ENCODE results near the gene ARID5B. TPM values are rescaled to one million over a fixed set of nuclear protein-coding genes. Genes with fewer than 3 reads are reported as not detected.
A peak's percentile ranks its signal among the peaks of the same experiment; 100 is the strongest.

Gene ARID5B
- total RNA-seq, 2 experiments from 2014 or later, result 26.7 to 28.3 TPM

GRCh38 chr10:62021978-62022802 lies 120.7 kb downstream of the ARID5B start:
- CTCF ChIA-PET, result interaction anchor here (1.0 to 2.3 kb wide), 5 partner anchors 13 to 120 kb away, joined by 3 to 6 read pairs (median 6); partner anchors contain the start of gene ARID5B
- Mint-ChIP-seq H3K27ac (peak overlapping the region; percentile 73), H3K27me3 (no peaks in the 10 kb centered on the region), H3K36me3 (ENCODE audit: low read depth) (peaks cover 67% of the 10 kb centered on the region), H3K4me3 (no peak overlapping the region), H3K4me1 (ENCODE audit: low read depth) (peaks cover 74% of the 10 kb centered on the region), H3K9me3 (peaks cover 9% of the 10 kb centered on the region)
- intact Hi-C loops (cut with micrococcal nuclease), result no loop called here
- DNase-seq, result no peak
- ATAC-seq, result no peak
- TF ChIP-seq CTCF (IDR thresholded peaks at IDR 0.05), result no peak
- POLR2A ChIA-PET, result interaction anchor here (1.0 to 2.1 kb wide), 3 partner anchors 8 to 120 kb away, joined by 3 to 5 read pairs (median 4); no protein-coding TSS in a partner anchor

- ChIA-PET POLR2A (interaction anchor here (0.7 to 2.1 kb wide), 4 partner anchors 11 to 120 kb away, joined by 3 to 5 read pairs (median 4); no protein-coding TSS in a partner anchor), CTCF (interaction anchor here (0.8 to 2.3 kb wide), 6 partner anchors 8 to 121 kb away, joined by 3 to 6 read pairs (median 4); partner anchors contain the start of gene ARID5B)
- Mint-ChIP-seq H3K27ac (peak overlapping the region; percentile 73), H3K27me3 (no peaks in the 10 kb centered on the region), H3K9me3 (peaks cover 9% of the 10 kb centered on the region), H3K36me3 (ENCODE audit: low read depth) (peaks cover 67% of the 10 kb centered on the region), H3K4me1 (ENCODE audit: low read depth) (peaks cover 74% of the 10 kb centered on the region), H3K4me3 (no peak overlapping the region)
- ATAC-seq (peak; percentile 45), DNase-seq (no peak)
- no peak for TF ChIP-seq CTCF (IDR thresholded peaks at IDR 0.05)
- intact Hi-C loops (cut with micrococcal nuclease), result no loop called here
Observed at GRCh38 chr10:62022830-62023229, 121.3 kb downstream of the ARID5B start.

GRCh38 chr10:62023329-62023728 lies 121.8 kb downstream of the ARID5B start:
- no peak for TF ChIP-seq CTCF (IDR thresholded peaks at IDR 0.05)
- no peak overlapping the region for H3K4me3 Mint-ChIP-seq
- H3K27ac Mint-ChIP-seq, result peak overlapping the region; percentile 73
- ChIA-PET POLR2A (interaction anchor here (0.7 to 2.1 kb wide), 4 partner anchors 11 to 121 kb away, joined by 3 to 5 read pairs (median 4); no protein-coding TSS in a partner anchor), CTCF (interaction anchor here (0.8 to 2.3 kb wide), 6 partner anchors 9 to 121 kb away, joined by 3 to 6 read pairs (median 4); partner anchors contain the start of gene ARID5B)
- peaks cover 69% of the 10 kb centered on the region for H3K36me3 Mint-ChIP-seq (ENCODE audit: low read depth)
- ATAC-seq (peak; percentile 21), DNase-seq (no peak)
- peaks cover 9% of the 10 kb centered on the region for H3K9me3 Mint-ChIP-seq
- intact Hi-C loops (cut with micrococcal nuclease), result no loop called here
- H3K4me1 Mint-ChIP-seq (ENCODE audit: low read depth), result peaks cover 75% of the 10 kb centered on the region
- H3K27me3 Mint-ChIP-seq, result no peaks in the 10 kb centered on the region

GRCh38 chr10:62024026-62024701 lies 122.7 kb downstream of the ARID5B start:
- ChIA-PET POLR2A (interaction anchor here (1.6 to 2.1 kb wide), 2 partner anchors 31 to 122 kb away, joined by 4 to 5 read pairs; no protein-coding TSS in a partner anchor), CTCF (interaction anchor here (1.0 to 2.3 kb wide), 6 partner anchors 10 to 220 kb away, joined by 3 to 6 read pairs (median 3); partner anchors contain the start of gene ARID5B)
- DNase-seq (no peak), ATAC-seq (no peak)
- intact Hi-C loops (cut with micrococcal nuclease), result no loop called here
- Mint-ChIP-seq H3K27ac (no peak overlapping the region), H3K27me3 (no peaks in the 10 kb centered on the region), H3K4me3 (no peak overlapping the region), H3K36me3 (ENCODE audit: low read depth) (peaks cover 64% of the 10 kb centered on the region), H3K9me3 (peaks cover 9% of the 10 kb centered on the region), H3K4me1 (ENCODE audit: low read depth) (peaks cover 73% of the 10 kb centered on the region)
- no peak for TF ChIP-seq CTCF (IDR thresholded peaks at IDR 0.05)
